OCI-LY1 (cell line): ENCODE measurements around the gene HOXA9.

Experiments used
- H2AFZ ChIP-seq: fragments of 200-600 bp; sonication (generic), shearing (Covaris generic); 2 replicates; pipeline ENCODE4 v1.6.0; 2014; ENCODE audit warnings: antibody characterized with exemption, mild to moderate bottlenecking, low read length
- H3F3A ChIP-seq: fragments of 200-600 bp; sonication (generic), shearing (Covaris generic); 2 replicates; pipeline ENCODE4 v1.6.0; 2014; ENCODE audit warnings: mild to moderate bottlenecking, antibody characterized with exemption, low read length, moderate library complexity; ENCODE audit not compliant: insufficient read depth
- H3K27ac ChIP-seq: fragments of 200-600 bp; sonication (generic); 2 replicates; pipeline ENCODE4 v1.5.1; 2014; ENCODE audit warnings: low read length, mixed run types, mild to moderate bottlenecking, low read depth; ENCODE audit not compliant: poor library complexity, severe bottlenecking
- H3K27me3 ChIP-seq: fragments of 200-600 bp; sonication (generic); 2 replicates; pipeline ENCODE4 v1.6.0; 2014; ENCODE audit warnings: antibody characterized with exemption, mild to moderate bottlenecking, low read length, moderate library complexity; ENCODE audit not compliant: insufficient read depth
- H3K36me3 ChIP-seq: fragments of 200-600 bp; sonication (generic); 2 replicates; pipeline ENCODE4 v1.6.1; 2014; ENCODE audit warnings: mild to moderate bottlenecking, antibody characterized with exemption, low read length, moderate library complexity, mixed read lengths; ENCODE audit not compliant: insufficient read depth
- H3K4me1 ChIP-seq: fragments of 200-600 bp; sonication (generic); 2 replicates; pipeline ENCODE4 v1.5.1; 2014; ENCODE audit warnings: mild to moderate bottlenecking, low read length, moderate library complexity; ENCODE audit not compliant: insufficient read depth, severe bottlenecking
- H3K4me2 ChIP-seq: fragments of 200-600 bp; sonication (generic), shearing (Covaris generic); 2 replicates; pipeline ENCODE4 v1.6.1; 2014; ENCODE audit warnings: low read length
- H3K4me3 ChIP-seq: fragments of 200-600 bp; sonication (generic); 2 replicates; pipeline ENCODE4 v1.5.1; 2014; ENCODE audit warnings: low read length, low read depth, mild to moderate bottlenecking, mixed read lengths; ENCODE audit not compliant: poor library complexity, severe bottlenecking
- H3K79me2 ChIP-seq: fragments of 200-600 bp; shearing (Covaris generic); 2 replicates; pipeline ENCODE4 v1.6.1; 2016; ENCODE audit warnings: mixed run types, low read length, mixed read lengths; ENCODE audit not compliant: insufficient read depth
- H3K9ac ChIP-seq: fragments of 200-600 bp; sonication (generic), shearing (Covaris generic); 2 replicates; pipeline ENCODE4 v1.6.1; 2014; ENCODE audit warnings: mild to moderate bottlenecking, low read length, mixed read lengths
- H3K9me2 ChIP-seq: fragments of 200-600 bp; sonication (generic), shearing (Covaris generic); 2 replicates; pipeline ENCODE4 v1.6.1; 2014; ENCODE audit warnings: low read depth, mild to moderate bottlenecking, low read length, mixed read lengths
- H3K9me3 ChIP-seq: fragments of 200-600 bp; shearing (Covaris generic); 2 replicates; pipeline ENCODE4 v1.6.1; 2014; ENCODE audit warnings: low read length, mixed read lengths
- H4K20me1 ChIP-seq: fragments of 200-600 bp; sonication (generic), shearing (Covaris generic); 2 replicates; pipeline ENCODE4 v1.6.0; 2016; ENCODE audit warnings: mild to moderate bottlenecking, low read length; ENCODE audit not compliant: insufficient read depth
- EZH2 ChIP-seq: fragments of 200-600 bp; sonication (generic), shearing (Covaris generic); IDR thresholded peaks from 2 replicates; pipeline ENCODE4 v1.8.0; 2017; ENCODE audit warnings: borderline replicate concordance, mixed run types, mild to moderate bottlenecking, antibody characterized with exemption, low read length, moderate library complexity, mixed read lengths
- TF ChIP-seq, protein P1 (sequence below): fragments of 200-600 bp; sonication (generic), shearing (Covaris generic); IDR thresholded peaks from 2 replicates; pipeline ENCODE4 v1.5.1; 2017; ENCODE audit warnings: mild to moderate bottlenecking, antibody characterized with exemption, low read length, moderate library complexity, mixed read lengths

The HOXA9 gene

DNA sequence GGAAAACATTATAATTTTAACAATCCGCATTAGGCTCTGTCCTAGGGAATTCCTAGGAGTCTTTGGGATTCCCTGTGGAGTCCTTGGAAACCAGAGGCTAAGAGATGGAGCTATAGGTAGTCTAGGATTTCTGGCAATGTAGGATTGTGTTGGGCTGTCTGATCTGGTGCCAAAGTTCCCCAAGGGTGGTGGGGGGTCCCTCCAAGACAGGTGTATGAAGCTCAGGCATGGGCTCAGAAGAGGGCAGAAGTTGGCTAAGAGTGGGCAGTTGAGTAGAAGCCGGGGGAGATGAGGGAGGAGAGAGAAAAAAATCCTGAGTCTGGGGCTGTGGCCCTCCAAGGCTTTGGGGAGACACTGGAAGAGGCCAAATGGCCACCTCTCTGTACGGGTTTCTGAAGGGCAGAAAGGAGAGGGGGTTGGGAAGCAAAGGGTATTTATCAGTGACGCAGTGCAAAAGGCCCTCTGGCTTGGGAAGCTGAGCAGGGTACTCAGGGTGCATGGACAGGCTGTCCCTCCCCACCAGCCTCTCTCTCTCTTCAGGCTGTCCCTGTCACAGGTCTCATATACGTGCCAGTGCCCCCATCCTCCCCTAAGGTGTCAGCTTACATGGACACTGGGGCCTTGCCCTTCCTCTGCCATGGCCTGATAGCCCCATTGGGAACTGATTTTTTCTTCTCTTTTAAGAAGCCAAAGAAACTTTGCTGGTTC is 18.7 kb downstream of the HOXA9 start:
- Histone ChIP-seq H3F3A (no peaks in the 10 kb centered on the region), H3K9me3 (no peaks in the 10 kb centered on the region), H3K27me3 (peaks cover 16% of the 10 kb centered on the region; the same call in 1 of the 2 replicates), H3K4me2 (peak overlapping the region; percentile 91; the same call in 1 of the 2 replicates), H2AFZ (no peak overlapping the region), H3K4me3 (no peak overlapping the region), H4K20me1 (no peaks in the 10 kb centered on the region), H3K9ac (no peak overlapping the region), H3K79me2 (no peaks in the 10 kb centered on the region), H3K27ac (no peak overlapping the region), H3K4me1 (peaks cover 65% of the 10 kb centered on the region), H3K36me3 (no peaks in the 10 kb centered on the region), H3K9me2 (no peaks in the 10 kb centered on the region)
- TF ChIP-seq, protein P1, sequence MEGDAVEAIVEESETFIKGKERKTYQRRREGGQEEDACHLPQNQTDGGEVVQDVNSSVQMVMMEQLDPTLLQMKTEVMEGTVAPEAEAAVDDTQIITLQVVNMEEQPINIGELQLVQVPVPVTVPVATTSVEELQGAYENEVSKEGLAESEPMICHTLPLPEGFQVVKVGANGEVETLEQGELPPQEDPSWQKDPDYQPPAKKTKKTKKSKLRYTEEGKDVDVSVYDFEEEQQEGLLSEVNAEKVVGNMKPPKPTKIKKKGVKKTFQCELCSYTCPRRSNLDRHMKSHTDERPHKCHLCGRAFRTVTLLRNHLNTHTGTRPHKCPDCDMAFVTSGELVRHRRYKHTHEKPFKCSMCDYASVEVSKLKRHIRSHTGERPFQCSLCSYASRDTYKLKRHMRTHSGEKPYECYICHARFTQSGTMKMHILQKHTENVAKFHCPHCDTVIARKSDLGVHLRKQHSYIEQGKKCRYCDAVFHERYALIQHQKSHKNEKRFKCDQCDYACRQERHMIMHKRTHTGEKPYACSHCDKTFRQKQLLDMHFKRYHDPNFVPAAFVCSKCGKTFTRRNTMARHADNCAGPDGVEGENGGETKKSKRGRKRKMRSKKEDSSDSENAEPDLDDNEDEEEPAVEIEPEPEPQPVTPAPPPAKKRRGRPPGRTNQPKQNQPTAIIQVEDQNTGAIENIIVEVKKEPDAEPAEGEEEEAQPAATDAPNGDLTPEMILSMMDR = no peak
- no peak for TF ChIP-seq EZH2

DNA sequence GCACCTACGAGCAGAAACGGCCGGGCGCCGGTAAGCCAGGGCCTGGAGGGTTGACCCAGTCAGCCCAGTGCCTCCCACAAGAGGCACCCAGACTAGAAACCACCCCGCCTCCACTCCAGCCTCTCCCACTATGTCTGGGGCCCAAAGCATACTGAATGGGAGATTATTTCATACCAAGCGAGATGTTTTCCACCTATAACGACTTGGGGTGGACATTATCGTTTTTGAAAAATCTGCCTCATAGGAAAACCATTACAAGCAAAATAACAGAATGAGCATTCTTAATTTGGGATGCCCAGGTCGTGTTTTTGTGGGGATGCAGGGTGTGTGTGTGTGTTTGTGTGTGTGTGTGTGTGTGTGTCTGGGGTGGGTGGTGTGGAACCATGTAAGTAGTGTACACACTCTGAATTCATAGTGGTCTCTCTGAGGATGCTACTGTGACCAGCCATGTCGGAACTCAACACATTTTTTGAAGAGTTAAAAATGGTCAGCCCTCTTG is 19.4 kb downstream of the HOXA9 start:
- Histone ChIP-seq H3K27ac (no peak overlapping the region), H3K9me2 (no peaks in the 10 kb centered on the region), H2AFZ (no peak overlapping the region), H3K36me3 (no peaks in the 10 kb centered on the region), H3K9ac (no peak overlapping the region), H3K4me1 (peaks cover 59% of the 10 kb centered on the region), H3K79me2 (no peaks in the 10 kb centered on the region), H3K4me3 (no peak overlapping the region), H3F3A (no peaks in the 10 kb centered on the region), H3K9me3 (no peaks in the 10 kb centered on the region), H4K20me1 (no peaks in the 10 kb centered on the region), H3K4me2 (no peak overlapping the region; the same call in 1 of the 2 replicates), H3K27me3 (peaks cover 16% of the 10 kb centered on the region; the same call in 1 of the 2 replicates)
- TF ChIP-seq, protein P1 = no peak
- no peak for TF ChIP-seq EZH2

DNA sequence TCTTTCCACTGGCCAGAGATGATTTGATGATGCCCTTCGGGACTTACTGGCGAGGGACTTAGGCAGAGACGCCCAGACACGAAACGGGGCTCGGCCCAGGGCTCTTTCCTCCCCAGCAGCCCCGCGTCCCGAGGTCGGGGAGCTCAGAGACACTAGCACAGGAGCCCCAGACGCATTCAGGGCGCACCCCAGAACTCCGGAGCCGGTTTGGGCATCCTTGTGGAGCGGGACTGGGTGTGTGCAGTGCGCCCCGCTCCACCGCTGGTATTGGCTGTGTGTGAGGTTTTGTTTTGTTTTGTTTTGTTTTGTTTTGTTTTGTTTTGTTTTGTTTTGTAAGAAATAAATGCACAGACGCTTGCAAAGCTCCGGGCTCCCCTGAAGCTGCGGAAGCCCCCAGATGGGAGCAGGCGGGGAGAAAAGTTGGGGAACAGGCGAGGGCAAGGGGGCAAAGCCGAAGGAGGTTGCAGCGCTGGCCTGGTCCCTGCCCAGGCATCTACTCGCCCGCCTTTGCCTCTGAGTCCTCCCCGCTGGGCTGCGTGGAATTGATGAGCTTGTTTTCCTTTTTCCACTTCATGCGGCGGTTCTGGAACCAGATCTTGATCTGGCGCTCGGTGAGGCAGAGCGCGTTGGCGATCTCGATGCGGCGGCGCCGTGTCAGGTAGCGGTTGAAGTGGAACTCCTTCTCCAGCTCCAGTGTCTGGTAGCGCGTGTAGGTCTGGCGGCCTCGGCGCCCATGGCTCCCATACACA is 20.0 kb downstream of the HOXA9 start:
- Histone ChIP-seq H4K20me1 (no peaks in the 10 kb centered on the region), H3K79me2 (no peaks in the 10 kb centered on the region), H3K4me2 (no peak overlapping the region; the same call in 1 of the 2 replicates), H3K27me3 (peaks cover 16% of the 10 kb centered on the region; the same call in 1 of the 2 replicates), H3K4me1 (peaks cover 55% of the 10 kb centered on the region), H3K9me2 (no peaks in the 10 kb centered on the region), H2AFZ (no peak overlapping the region), H3F3A (no peaks in the 10 kb centered on the region), H3K9me3 (no peaks in the 10 kb centered on the region), H3K4me3 (no peak overlapping the region), H3K36me3 (no peaks in the 10 kb centered on the region), H3K9ac (no peak overlapping the region), H3K27ac (no peak overlapping the region)
- TF ChIP-seq EZH2 = no peak
- TF ChIP-seq, protein P1 = no peak
